GM18502 (cell line): Measurements from ENCODE around the gene CR1.
"Not testable (repeated sequence)": the region's sequence is repeated elsewhere in the genome, so short reads cannot be mapped to it uniquely, and the experiment has no call there.

Experiments
- ATAC-seq: cut with Tn5 transposase; IDR thresholded peaks from one replicate; pipeline ENCODE4 v1.9.1; 2021; ENCODE audit warnings: mild to moderate bottlenecking; ENCODE audit not compliant: unreplicated experiment, poor library complexity

CR1 gene

GRCh38 chr1:207661420-207661819, 165.5 kb downstream of the CR1 start:
- ATAC-seq, result not testable (repeated sequence)

- no peak for ATAC-seq
These were observed 170.4 kb downstream of the CR1 start for GRCh38 chr1:207666342-207666741.

- ATAC-seq, result no peak
These were observed 173.6 kb downstream of the CR1 start for GRCh38 chr1:207669528-207670009.

GRCh38 chr1:207670192-207670591, 174.2 kb downstream of the CR1 start:
- ATAC-seq, result no peak

- ATAC-seq, result no peak
These were observed 175.0 kb downstream of the CR1 start for GRCh38 chr1:207670997-207671396.

- ATAC-seq, result no peak
These were observed 176.7 kb downstream of the CR1 start for GRCh38 chr1:207672522-207673130.

- ATAC-seq, result no peak
These were observed 177.4 kb downstream of the CR1 start for GRCh38 chr1:207673399-207673798.

GRCh38 chr1:207676153-207676552, 180.2 kb downstream of the CR1 start:
- no peak for ATAC-seq

GRCh38 chr1:207680590-207681388, 184.8 kb downstream of the CR1 start:
- ATAC-seq, result not testable (repeated sequence)

- not testable (repeated sequence) for ATAC-seq
These were observed 187.0 kb downstream of the CR1 start for GRCh38 chr1:207682872-207683434.

- not testable (repeated sequence) for ATAC-seq
These were observed 194.6 kb downstream of the CR1 start for GRCh38 chr1:207690551-207690950.

GRCh38 chr1:207691010-207691409, 195.1 kb downstream of the CR1 start:
- ATAC-seq, result no peak
